Astrocyte of the cerebellum (primary cell): ENCODE measurements around the gene CDK14.
A peak's percentile ranks its signal among the peaks of the same experiment; 100 is the strongest.

Experiments used
- DNase-seq: peaks from one replicate; pipeline ENCODE4 v3.0.0-alpha.2; 2011; ENCODE audit warnings: low read depth
- H3K4me3 ChIP-seq: 2 replicates; pipeline ENCODE4 v1.5.1; 2011; ENCODE audit warnings: mild to moderate bottlenecking, low read depth, low read length, moderate library complexity
- in situ Hi-C: cut with HindIII; loops from 2 replicates; pipeline ENCODE4 v1.10.0; 2017; ENCODE audit warnings: low sequenced_read_pairs
- TF ChIP-seq, protein P1 (sequence below): IDR thresholded peaks from 2 replicates; pipeline ENCODE4 v1.5.1; 2012; ENCODE audit warnings: low read length, low read depth, moderate library complexity, mild to moderate bottlenecking; ENCODE audit errors: missing control alignments

CDK14 gene

DNA sequence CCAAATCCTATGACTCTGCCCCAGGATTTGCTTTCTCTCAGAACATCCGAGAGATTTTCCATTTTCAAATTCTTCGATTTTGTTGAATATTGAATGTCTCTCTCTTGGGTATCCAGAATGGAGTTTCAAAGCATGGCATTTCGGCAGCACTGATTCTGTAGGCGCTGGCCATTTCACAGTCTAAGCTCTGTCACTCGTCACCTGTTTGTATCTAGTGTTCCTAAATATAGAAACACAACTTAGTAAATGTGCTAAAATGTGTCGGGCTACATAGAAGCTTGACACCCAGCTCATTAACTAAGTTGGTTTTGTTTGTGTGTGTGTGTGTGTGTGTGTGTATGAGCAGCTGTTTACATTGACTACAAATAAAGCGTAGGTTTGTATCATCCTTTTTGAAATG, 494.6 kb downstream of the CDK14 start:
- in situ Hi-C loops, result no loop called here
- no peak for DNase-seq

DNA sequence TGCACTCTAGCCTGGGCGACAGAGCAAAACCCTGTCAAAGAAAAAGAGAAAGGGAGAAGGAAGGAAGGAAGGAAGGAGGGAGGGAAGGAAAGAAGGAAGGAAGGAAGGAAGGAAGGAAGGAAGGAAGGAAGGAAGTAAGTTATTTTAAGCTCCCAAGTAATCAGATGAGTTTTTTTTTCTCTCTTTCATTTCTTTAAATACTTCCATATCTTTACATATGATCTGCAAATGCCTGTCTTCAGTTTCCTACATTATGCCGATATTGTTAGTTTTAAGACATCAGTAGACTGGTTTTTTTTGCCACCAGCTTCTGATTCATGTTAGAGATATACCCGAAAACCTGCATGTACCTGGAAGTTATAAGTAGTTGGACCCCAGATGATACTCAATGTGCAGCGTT, 495.5 kb downstream of the CDK14 start:
- no peak for DNase-seq
- H3K4me3 ChIP-seq, result no peak overlapping the region
- in situ Hi-C loops, result no loop called here
- TF ChIP-seq, protein P1, sequence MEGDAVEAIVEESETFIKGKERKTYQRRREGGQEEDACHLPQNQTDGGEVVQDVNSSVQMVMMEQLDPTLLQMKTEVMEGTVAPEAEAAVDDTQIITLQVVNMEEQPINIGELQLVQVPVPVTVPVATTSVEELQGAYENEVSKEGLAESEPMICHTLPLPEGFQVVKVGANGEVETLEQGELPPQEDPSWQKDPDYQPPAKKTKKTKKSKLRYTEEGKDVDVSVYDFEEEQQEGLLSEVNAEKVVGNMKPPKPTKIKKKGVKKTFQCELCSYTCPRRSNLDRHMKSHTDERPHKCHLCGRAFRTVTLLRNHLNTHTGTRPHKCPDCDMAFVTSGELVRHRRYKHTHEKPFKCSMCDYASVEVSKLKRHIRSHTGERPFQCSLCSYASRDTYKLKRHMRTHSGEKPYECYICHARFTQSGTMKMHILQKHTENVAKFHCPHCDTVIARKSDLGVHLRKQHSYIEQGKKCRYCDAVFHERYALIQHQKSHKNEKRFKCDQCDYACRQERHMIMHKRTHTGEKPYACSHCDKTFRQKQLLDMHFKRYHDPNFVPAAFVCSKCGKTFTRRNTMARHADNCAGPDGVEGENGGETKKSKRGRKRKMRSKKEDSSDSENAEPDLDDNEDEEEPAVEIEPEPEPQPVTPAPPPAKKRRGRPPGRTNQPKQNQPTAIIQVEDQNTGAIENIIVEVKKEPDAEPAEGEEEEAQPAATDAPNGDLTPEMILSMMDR, result no peak

More for the DNA sequence above, 494.6 kb downstream of the CDK14 start:
- no peak overlapping the region for H3K4me3 ChIP-seq
- TF ChIP-seq, protein P1, result no peak

DNA sequence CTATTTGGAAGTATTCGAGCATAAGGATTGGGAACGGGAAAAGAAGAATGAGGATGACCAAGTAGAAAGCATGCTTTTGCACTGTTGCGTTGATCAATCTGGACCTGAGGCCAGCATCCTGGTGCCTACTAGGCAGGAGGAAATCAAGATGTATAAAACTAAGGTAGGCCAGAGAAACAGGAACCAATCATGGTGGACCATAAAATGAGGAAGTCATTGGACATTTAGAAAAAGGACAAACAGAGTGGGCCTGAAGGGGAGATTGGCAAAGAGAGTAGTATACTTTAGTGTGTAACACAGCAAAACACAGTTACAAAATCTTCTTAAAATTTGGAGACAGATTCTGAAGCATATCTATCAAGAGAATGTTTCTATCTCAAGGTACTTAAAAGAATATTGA, 497.1 kb downstream of the CDK14 start:
- in situ Hi-C loops, result no loop called here
- no peak overlapping the region for H3K4me3 ChIP-seq
- no peak for DNase-seq
- TF ChIP-seq, protein P1, result no peak

DNA sequence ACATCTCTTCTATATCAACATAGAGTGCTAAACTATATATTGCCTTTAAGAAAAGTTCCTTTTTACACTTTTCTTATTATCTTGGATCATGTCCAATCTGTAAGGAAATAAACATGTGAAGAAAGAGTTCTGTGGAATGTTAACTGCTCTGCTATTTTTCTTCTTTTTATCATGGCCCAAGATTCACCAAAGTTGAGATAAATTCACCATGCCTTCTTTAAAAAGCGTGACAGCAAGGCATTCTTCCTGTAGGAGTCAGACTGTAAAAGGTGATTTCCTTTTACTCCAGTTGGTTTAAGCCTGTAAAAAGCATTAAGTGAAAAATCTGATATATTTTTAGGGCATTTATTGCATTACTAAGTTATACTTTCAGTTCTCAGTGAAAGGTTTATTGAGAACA, 502.4 kb downstream of the CDK14 start:
- H3K4me3 ChIP-seq, result no peak overlapping the region
- TF ChIP-seq, protein P1, result no peak
- in situ Hi-C loops, result no loop called here
- peak; percentile 51 for DNase-seq

DNA sequence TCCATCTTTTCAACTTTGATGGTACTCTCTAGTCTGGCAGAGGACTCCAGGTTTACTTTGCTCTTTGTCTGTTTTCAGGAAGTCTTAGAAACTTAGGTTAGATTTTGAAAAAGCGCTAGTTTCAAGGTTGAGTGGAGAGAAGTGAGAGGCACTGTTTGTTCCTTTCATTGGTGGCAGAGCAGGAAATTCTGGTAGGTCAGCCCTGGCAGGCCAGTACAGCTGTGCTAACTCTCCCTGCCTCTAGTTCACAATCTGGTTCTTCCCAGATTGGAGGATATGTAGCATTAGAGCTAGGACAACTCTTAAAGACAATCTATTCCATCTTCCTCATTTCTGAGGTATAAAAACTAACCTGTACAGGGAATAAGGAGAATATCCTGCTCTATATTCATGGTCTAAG, 507.2 kb downstream of the CDK14 start:
- TF ChIP-seq, protein P1, result no peak
- in situ Hi-C loops, result loop anchor here (25.0 kb wide), 1 partner anchor 284 kb away; no protein-coding TSS in a partner anchor
- DNase-seq, result no peak
- no peak overlapping the region for H3K4me3 ChIP-seq

DNA sequence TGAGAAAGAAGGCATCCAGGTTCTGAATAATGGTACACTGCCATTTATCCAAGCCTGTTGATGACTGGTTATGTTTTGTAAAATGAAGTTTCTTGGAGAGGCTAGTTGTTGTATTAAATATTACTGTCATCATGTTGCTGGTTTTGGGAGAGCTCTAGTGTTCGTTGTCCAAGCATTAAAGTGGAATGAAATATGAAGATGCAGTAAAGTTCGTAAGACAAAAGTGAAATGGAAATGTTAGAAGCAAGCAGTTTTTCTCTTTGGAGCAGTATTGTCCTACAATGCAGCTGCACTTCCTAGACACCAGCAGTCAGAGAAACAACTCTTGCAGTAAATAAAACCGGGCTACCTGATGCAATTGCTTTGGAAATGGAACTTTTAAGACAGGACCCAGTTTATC, 511.3 kb downstream of the CDK14 start:
- in situ Hi-C loops, result loop anchor here (5.0 to 25.0 kb wide), 2 partner anchors 50 to 280 kb away; no protein-coding TSS in a partner anchor
- TF ChIP-seq, protein P1, result no peak
- DNase-seq, result no peak
- H3K4me3 ChIP-seq, result no peak overlapping the region
